ENCODE data around the gene ADAMTSL1.

Gene ADAMTSL1

DNA sequence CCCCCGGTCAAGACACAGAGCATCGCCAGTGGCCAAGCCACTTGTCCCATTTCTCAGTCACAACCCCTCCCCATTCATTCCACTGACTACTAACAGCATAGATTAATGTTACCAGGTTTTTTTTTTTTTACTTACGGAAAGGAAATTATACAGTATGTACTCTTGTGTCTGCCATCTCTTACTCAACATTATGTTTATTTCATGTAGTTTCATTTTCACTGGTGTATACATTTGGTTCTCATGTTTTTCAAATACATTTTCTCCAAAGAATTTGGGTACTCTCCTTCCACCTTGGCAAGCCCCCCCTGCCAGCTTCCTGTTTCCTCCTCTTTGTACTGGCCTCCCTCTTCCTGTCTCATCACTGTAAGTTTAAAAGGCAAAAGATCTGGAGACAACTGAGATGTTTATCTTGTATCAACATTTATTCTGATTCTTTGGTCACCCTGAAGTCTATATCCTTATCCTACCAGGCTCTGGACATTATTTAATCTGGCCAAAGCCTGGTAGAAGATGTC is 351.8 kb downstream of the ADAMTSL1 start:
- DNase-seq = no peak

DNA sequence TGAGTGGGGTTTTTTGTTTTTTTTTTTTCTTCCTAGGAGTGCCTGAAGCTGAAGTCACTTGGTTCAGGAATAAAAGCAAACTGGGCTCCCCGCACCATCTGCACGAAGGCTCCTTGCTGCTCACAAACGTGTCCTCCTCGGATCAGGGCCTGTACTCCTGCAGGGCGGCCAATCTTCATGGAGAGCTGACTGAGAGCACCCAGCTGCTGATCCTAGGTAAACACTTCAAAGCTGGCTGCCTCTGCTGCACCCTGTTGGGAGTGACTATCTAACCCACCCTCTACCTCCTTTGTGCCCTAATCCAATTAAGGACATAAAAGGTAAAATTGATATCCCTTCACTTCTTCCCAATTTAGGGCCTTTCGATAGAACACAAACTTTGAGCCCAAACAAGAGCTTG is 352.3 kb downstream of the ADAMTSL1 start:
- peak; percentile 80 for DNase-seq

DNA sequence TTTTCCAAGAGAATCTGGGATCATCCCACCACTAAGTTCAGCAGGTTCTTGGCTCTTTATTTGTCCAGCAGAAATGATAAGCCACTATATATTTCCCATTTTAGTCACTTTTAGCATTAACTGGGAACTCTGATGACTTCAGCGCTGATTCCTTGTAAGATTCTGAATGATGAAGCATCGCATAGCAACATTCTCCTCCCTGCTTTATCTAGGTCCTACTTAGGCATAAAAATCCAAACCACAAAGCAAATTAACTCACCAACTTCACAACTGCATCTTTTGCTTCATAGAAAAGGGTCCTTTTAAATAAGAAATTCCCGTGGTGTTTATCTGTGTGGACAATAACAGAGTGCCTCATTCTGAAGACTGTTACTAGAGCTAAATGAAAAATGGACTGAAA is 355.1 kb downstream of the ADAMTSL1 start:
- DNase-seq = no peak

DNA sequence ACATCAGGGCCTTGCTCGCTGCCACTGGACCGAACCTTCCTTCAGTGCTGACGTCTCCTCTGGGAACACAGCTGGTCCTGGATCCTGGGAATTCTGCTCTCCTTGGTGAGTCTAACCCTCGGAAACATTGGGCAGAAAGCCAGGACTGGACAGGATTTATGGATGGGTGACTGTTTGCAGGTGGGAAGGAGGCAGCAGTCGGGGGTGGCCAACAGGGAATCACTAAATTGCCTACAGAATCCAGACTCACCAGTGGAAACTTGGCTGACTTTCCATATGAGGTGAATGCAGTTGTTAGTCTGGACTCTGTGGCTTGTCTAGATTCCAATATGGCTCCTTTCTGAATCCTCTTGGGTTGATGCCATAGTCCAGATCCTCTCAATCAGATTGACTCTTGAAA is 355.9 kb downstream of the ADAMTSL1 start:
- DNase-seq = peak; percentile 16

DNA sequence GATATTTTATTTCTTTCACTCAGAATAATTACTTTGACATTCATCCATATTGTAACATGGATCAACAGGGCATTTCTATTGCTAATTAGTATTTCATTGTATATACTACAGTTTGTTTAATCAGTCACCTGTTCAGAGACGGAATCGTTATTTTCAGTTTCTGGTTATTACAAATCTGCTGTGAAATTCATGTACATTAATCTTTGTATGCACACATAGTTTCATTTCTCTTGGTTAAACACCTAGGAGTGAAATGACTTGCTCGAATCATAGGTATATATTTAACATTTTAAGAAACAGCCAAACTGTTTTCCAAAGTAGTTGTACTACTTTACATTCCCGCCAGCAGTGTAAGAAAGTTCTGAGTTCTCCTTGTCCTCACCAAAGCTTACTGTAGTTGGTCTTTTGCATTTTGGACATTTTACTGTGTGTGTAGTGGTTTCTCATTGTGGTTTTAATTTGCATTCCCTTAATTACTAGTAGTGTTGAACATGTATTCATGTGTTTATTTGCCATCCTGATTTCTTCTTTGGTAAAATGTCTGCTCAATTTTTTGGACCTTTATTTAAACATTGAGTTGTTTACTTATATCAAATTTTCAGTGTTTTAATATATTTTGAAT is 360.9 kb downstream of the ADAMTSL1 start:
- no peak for DNase-seq

DNA sequence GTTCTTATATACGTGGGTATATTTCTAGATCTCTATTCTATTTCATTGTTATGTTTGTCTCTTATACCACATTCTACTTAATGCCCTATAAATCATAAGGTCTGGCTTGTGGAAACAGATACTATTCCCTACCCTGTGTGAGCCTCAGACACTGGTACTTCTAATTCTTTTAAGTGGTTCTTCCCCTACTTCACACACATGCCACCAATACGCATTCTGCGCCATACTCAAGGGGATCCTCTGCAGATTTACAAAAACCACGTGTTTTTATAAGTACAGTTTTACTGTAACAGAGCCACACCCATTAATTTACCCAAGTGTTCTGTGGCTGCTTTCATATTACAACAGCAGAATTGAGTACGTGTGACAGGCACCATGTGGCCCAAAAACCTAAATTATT is 363.4 kb downstream of the ADAMTSL1 start:
- no peak for DNase-seq

DNA sequence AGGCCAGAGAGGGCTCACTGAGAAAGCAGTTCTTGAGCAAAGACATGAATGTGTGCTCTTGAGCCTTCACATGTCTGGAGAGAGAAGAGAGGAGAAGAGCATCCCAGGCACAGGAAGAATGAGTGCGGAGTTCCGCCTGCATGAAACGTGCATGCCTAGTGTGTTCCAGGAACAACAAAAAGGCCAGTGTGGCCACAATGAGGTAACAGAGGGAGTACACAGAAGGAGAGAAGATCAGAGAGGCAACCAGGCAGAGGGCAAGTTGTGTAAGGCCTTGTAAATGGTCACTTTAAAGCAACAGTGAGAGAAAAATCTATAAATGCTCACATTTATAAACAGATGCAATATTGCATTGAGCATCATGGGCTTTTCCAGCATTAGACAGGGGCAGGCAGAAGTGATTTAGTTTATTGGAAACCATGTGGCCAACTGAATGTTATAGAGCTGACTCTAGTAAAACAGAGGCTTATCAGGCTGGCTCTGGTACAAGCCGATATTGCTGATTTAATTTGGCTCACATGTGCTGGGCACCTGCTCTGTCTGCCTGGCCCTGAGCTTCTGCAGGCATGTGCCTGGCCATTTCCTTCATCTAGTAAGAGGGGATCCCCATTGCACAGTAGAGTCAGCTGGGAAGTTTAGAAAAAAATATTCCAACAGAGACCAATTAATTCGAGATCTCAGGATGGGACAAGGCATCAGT is 373.8 kb downstream of the ADAMTSL1 start:
- DNase-seq = no peak

DNA sequence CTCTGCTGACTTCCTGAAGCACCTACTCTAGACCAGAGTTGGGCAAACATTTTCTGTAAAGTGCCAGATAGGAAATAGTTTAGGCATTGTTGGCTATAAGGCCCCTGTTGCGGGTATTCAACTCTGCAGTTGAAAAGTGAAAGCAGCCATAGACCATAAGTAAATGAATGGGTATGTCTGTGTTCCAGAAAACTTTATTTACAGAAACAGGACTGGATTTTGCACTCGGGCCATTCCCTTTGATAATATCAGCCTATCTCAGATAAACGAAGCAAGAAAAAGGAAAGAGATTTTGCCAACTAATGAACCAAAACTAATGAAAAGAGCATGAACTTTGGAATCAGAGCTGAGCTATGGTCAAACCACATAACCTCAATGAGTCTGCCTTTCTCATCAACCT is 374.7 kb downstream of the ADAMTSL1 start:
- DNase-seq = no peak

DNA sequence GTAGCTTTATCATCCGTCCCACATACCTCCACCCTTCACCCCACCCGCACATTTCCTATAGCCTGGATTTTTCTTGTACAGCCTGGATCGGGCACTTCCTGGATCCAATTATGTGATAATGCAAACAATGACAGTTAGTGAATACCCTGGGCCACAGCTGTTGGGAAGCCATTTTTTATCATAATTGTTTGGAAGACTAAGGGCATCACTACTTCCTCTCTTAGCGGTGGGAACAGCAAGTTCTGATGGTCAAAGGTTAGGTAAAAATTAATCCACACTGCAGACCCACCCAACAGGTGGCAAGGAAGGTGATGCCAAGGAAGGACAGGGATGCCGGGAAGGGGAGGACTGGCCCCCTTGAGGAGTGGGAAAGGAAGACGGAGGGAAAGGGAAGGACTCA is 375.3 kb downstream of the ADAMTSL1 start:
- no peak for DNase-seq

DNA sequence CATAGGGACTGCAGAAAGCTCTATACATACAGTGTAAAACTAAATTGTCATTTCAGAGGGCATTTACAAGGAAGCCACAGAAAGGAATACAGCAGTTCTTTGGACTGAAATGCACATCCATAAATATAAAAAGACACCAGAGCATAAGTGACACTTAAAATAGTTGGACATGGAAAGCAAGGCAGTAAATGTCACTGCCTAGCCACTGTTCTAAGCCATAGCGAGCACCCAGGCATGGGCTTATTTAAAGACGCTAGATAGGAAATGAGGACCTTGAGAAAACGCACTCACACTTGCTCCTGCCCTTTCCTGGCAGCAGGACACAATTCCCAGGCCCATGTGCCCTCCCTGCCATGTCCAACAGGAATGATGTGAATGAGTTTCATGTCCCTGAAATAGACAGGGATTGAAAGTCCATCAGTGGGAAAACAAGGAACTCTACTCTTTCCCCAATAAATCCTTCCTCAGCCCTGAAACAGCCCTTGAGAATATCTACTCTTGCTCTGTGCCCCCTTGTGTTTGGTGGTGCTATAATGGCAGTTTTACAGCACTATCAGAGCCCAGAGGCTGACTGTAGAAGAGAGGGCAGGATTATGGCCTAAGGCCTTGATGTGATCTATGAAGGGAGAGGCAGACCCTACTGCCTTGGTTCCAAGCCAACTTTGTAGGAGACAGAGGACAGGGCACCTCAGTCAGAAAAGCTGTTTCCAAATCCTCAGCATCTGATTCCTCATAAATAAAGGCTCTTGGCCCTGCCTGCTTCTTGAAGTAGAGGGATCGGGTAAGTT is 376.1 kb downstream of the ADAMTSL1 start:
- no peak for DNase-seq

DNA sequence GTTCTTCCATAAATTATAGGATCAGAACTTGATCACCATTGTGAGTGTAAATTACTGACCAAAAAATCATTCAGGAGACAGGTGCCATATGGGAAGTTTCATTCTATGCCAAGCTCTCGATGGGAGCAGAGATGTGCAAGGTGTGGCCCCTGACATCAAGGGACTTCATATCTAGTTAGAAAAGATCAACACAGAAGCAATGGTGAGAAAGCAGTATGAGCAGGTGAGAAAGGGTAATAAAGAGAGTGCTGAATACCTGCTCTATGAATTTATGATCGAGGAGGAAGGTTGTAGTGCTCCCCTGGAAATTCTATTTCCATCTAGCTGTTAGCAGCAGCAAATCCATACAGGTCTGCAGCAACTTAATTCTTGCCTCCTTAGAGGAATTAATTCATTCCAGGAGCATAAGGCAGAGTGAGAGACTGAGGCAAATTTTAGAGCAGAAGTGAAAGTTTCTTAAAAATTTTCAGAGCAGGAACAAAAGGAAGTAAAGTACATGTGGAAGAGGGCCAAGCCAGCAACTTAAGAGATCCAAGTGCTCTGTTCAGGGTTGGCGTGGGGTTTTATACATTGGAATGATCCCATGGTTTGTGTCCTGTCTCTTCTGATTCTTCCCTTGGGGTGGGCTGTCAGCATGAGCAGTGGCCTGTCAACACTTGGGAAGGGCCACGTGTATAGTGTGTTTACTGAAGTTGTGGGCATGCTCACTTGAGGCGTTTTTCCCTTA is 377.3 kb downstream of the ADAMTSL1 start:
- no peak for DNase-seq

DNA sequence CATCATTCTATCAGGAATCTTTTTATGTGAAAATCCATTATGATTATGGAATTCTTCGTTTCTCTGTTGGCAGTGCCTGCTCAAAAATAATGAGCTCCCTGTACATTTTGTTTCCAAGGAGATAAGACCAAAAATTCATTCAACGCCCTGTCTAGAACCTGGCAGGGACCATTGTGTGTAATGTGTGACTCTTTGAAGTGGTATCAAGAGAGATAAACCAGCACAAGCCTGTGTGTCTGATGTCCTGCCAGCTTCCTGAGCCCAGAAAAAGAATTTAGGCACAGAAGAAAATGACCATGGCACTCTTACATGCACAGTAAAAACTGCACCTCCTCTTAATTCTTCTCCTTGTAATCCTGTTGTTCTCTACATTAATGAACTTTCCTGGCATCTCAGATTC is 381.7 kb downstream of the ADAMTSL1 start:
- no peak for DNase-seq

DNA sequence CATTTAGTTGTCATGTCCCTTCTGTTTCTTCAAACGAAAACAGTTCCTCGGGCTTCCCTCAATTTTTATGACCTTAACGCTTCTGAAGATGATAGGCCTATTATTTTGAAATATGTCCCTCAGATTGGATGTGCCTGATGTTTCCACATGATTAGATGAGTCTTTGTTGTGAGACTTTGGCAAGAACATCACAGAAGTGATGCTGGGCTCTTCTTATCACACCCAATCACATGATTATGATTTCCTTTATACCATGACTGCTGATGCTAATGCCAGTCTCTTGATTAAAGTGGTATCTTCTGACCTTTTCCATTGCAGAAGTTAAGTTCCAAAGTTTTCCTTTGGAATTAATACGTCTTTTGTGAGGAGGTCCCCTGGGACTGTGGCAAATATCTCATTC is 383.4 kb downstream of the ADAMTSL1 start:
- DNase-seq = no peak

DNA sequence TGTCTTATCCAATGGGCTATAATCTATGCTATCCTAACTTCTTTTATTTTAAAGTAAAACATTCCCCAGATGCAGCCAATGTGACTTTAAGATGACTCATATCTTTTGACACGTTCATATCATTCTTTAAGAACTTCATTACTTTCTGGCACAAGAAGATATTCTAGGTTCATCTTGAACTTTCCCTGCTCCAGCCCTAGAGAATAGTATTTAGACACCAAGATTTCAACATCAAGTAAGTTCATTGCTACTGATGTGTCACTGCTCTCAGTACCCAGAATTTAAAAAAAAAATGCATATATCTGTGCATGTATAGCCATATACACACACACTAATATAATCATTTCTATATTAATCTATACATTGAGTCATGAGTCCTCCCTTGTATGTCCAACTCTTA is 383.8 kb downstream of the ADAMTSL1 start:
- no peak for DNase-seq

DNA sequence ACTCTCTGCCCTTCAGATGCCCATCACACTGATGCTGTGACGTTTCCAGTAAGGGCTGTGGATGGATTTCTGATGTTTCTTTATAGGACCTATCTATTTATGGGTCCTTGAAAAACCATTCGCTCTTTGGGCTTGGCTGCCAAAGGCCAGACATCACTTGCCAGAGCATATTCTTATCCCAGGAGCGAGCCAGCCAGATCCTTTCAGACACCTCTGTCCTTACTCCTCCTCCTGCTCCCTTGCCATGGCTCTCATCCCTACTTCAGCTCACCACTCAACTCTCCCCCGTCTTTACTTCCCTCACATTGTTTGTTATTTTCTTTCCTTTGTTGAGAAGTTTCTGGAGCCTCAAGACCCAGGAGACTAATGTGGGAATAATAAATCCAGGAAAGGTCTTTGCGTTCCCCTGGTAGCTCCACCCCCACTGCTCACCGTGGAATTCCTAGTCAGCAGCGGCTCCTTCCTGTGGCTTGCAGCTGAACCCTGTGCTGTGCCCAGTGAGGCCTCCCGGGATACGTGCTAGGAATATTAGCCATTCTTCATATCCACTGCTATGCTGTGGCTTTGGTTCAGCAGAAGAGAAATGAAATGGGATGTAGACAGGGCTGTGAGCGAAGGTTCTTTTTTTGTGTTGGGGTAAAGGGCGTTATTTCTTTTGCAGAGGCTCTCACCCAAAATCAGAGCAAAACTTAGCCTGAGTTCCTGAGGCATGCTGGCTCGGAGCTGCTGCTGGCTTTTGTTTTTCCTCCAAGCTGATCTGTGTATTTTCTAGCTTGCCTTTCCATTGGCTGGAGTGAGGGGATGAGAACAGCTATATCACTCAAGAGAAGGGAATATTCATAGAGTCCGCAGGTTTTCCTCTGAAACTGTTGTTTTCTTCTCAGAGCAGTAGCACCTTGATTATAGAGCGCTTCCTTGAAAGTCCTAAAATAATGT is 387.9 kb downstream of the ADAMTSL1 start:
- DNase-seq = no peak

DNA sequence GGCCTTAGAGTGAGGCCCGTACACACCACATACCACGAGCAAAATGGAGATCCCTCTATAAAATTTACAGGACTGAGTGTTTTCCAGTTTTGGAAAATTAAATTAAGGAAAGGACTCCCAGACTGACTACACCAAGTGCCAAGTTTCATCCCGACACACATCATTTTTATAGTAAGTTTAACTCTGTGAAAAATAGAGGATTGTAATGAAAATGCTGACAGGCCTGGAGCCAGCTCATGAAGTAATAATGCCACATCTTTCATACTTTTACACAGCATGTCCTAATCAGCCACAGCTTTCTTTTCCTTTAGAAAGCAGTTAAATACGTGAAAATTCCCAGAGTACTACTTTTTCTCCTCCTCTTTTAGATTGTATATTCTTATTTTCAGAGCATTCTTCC is 389.8 kb downstream of the ADAMTSL1 start:
- DNase-seq = no peak

DNA sequence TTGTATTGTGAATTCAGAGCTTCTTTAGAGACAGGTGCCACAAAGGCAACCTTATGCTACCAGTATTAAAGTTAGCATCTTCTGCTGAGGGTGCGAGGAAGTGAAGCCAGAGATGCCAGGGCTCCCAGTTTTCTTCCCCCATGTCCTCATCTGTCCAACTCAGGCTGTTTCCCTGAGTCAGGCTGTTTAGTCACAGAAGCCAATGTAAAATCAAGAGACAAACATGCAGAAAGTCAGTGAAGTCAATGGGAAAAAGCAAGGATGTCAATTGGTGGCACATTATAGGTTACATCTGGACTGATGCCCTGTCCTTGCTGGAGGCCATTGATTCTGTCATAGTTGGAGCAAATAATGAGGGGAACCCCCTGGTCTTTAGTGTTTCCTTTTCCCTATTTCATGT is 390.6 kb downstream of the ADAMTSL1 start:
- no peak for DNase-seq

DNA sequence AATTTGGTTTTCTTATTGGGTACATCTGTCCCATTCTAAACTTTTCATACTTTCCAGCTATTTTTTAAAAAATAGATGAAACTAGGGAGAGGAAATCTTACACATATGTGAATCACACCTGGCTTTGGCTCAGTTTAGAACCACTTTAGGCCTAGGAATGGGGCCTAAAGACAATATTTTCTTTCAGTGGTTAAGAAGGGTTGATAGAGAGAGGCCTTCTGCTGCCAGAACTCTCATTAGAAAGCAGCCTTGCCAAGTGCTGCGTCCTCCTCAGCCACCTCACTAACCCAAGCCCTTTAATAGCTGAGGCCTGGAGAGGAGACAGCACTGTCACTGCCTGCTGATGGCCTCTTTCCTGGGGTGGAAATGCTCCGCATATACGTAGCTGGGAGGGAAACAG is 391.6 kb downstream of the ADAMTSL1 start:
- no peak for DNase-seq

DNA sequence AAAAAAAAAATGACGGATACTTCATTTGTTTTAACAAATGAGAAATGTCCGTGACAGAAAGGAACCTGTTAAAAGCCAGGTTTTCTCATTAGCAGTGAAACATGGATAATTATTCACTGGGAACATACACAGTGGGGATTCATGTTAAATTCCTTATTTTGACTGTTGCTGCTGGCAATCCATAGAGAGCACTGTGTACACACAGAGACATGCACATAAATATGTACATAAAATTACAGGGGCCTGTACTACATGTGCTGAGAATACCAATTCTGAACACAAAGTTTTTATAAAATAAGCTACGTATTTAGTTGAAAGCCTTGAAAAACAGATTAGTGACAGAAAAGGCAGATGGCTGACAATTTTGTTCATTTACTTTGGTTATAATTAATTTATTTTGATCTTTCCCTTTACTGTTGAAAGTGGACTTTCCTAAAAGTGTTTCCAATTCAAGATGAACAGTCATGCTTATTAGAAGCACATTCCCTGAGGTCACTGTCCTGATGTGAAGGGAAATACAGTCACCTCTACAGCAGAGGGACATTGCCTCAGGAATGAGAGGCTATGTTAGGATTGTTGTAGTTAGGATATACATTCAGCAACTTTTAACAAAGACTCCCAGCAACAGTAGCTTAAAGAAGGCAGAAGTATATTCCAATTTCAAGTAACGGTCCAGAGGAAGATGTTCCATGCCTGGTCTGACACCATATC is 392.3 kb downstream of the ADAMTSL1 start:
- no peak for DNase-seq

DNA sequence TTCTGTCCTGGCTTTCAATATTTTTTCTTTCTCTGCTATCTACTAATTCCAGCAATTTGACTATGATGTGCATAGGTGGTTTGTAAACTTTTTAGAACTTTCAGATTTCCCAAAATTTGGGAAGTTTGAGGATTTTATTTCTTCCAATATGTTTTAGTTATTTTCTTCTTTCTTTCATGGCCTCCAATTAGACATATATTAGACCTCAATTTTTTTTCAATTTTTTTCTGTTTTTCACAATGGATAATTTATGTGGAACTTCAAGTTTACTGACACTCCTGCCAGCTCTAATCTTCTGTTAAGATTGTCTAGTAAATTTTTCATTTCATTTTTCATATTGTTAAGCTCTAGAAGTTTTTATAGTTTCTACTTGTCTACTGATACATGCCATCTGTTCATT is 395.8 kb downstream of the ADAMTSL1 start:
- no peak for DNase-seq

DNA sequence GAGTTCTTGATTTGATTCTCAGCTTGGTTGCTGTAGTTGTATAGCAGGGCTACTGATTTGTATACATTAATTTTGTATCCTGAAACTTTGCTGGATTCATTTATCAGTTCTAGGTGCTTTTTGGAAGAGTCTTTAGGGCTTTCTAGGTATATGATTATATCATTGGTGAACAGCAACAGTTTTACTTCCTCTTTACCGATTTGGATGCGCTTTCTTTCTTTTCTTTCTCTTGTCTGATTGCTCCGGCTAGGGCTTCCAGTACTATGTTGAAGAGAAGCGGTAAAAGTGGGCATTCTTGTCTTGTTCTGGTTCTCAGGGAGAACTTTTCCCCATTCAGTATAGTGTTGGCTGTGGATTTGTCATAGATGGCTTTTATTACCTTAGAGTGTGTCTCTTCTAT is 400.1 kb downstream of the ADAMTSL1 start:
- DNase-seq = no peak
